ENCODE measurements around the gene GRIP2.

GRIP2 gene

DNA sequence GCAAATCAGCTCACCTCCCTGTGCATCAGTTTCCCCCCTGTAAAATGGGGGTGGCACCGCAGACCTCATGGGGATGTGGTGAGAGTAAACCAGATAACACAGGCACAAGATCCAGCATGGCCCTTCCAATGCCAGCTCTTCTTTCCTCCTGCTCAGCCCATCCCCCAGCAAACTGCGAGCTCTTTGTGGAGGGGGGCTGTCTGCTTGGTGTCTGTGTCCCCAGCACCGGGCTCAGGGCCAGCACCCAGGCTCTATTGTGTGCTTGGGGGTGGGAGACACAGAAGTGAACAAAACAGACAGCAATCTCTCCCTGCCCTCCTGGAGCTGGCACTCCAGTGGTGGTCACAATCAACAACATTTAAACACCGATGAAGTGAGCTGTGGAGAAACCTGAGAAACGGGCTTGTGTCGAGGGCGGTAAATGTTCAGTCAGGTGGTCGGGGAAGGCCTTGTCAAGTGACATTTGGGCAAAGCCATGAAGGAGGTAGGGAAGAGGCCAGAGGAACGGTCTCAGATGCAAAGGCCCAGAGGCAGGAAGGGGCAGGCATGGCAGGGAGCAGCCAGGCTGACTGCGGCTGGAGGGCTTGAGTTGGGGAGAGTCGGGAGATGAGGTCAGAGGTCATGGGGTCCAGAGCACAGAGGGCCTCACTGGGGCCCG, 28.4 kb downstream of the GRIP2 start:
- no peak overlapping the region for H3K27ac ChIP-seq
- ChIA-PET POLR2A (ENCODE audit: low non-redundant PET) (no interaction called here), CTCF (interaction anchor here (0.6 kb wide), 1 partner anchor 410 kb away, joined by 3 read pairs; no protein-coding TSS in a partner anchor)
- DNase-seq (ENCODE audit: low spot score) = no peak
- TF ChIP-seq, protein P1, sequence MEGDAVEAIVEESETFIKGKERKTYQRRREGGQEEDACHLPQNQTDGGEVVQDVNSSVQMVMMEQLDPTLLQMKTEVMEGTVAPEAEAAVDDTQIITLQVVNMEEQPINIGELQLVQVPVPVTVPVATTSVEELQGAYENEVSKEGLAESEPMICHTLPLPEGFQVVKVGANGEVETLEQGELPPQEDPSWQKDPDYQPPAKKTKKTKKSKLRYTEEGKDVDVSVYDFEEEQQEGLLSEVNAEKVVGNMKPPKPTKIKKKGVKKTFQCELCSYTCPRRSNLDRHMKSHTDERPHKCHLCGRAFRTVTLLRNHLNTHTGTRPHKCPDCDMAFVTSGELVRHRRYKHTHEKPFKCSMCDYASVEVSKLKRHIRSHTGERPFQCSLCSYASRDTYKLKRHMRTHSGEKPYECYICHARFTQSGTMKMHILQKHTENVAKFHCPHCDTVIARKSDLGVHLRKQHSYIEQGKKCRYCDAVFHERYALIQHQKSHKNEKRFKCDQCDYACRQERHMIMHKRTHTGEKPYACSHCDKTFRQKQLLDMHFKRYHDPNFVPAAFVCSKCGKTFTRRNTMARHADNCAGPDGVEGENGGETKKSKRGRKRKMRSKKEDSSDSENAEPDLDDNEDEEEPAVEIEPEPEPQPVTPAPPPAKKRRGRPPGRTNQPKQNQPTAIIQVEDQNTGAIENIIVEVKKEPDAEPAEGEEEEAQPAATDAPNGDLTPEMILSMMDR (conservative IDR thresholded peaks at IDR 0.05; ENCODE audit: low read depth) = no peak

DNA sequence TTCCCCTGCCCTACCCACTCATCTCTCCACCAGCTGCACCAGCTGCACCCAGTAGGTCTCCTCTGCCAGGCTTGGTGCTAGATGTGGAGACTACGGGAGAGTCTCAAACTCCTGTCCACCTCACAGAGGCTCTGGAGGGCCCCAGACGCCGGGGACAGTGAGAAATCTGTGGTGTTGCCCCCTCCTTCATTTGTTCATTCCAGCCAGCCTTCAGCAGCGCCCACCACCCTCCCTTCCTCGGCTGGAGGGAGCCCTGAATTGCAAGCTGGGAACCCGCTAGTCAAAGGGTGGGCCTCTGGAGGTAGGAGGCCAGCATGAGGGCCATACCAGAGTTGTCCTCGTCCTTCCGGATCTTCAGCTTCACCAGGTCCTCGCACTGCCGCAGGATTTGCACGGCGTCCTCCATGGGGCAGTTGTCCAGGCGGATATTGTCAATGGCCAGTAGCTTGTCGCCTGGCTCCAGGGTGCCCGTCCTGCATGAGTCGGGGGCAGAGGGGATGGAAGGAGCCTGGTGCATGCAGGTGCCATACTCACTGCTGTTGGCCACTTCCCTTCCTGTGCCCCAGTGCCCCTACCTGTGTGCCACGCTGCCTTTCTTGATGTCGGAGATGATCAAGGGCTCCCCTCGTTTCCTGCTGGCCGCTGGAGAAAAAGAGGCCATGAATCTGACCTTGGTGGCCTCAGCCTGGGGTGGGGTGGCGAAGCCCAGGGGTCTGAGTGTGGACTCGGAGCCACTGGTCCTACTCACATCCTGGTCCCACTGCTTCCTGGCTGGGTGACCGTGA, 29.1 kb downstream of the GRIP2 start:
- ChIA-PET CTCF (interaction anchor here (0.6 kb wide), 1 partner anchor 411 kb away, joined by 3 read pairs; no protein-coding TSS in a partner anchor), POLR2A (ENCODE audit: low non-redundant PET) (no interaction called here)
- DNase-seq (ENCODE audit: low spot score) = no peak
- TF ChIP-seq, protein P1 (conservative IDR thresholded peaks at IDR 0.05; ENCODE audit: low read depth) = no peak
- no peak overlapping the region for H3K27ac ChIP-seq

DNA sequence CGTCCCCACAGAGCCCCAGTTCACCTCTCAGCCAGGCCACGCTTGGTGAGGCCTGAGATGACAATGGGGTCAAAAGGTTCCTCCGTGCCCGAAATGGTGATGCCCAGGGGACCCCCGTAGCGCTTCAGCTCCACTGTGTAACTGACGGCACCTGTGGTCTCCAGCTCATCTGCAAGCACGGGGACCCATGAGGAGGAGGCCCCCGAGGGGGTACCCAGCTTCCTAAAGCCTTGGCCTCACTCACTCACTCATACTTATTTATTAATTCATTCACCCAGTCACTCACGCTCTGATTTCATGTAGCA, 30.4 kb downstream of the GRIP2 start:
- TF ChIP-seq, protein P1 (conservative IDR thresholded peaks at IDR 0.05; ENCODE audit: low read depth) = no peak
- DNase-seq (ENCODE audit: low spot score) = no peak
- no peak overlapping the region for H3K27ac ChIP-seq
- POLR2A ChIA-PET (ENCODE audit: low non-redundant PET) = no interaction called here
- CTCF ChIA-PET = interaction anchor here (0.7 kb wide), 2 partner anchors 11 to 40 kb away, joined by 3 to 4 read pairs; no protein-coding TSS in a partner anchor

DNA sequence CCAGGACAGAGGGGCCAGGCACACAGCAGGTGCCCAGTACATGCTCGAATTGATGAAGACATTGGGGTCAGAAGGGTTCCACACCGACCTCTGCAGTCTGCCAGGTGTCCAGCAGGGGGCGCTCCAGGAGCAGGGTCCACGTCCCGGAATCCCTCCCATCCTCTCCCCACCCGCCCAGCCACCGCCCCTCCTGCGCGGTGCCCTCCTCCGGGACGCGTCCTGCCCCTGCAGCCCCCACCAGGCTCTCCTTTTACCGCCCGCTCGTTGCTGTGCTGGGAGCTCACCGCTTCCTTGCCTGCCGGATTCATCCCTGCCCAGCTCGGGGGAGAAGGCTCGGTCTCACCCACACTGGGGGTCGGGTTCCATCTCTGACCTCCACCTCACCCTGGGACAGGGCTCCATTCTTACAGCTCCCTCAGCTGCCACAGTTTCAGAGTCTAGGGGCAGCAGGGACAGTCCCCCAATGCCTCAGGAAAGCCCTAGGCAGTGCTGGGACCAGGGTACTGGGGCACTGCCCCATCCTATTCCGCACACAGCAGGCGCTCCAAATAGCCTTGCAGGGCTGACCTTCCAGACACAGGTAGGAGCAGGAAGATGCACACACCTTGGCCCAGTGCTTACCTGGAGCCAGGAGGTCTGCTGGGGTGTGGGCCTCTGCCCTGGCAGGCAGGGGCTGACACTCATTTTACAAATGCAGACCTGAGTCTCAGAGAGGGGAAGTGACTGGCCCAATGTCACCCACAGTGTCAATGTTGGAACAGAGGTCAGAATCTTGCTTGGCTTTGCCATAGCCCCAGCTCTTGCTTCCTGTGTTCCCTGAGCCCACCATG, 31.0 kb downstream of the GRIP2 start:
- H3K27ac ChIP-seq = no peak overlapping the region
- ChIA-PET POLR2A (ENCODE audit: low non-redundant PET) (no interaction called here), CTCF (interaction anchor here (0.5 to 0.7 kb wide), 5 partner anchors 11 to 1291 kb away, joined by 3 to 4 read pairs (median 3); partner anchors contain the start of gene CCDC174)
- peak; percentile 55 for DNase-seq (ENCODE audit: low spot score)
- TF ChIP-seq, protein P1 (conservative IDR thresholded peaks at IDR 0.05; ENCODE audit: low read depth) = peak; percentile 86

DNA sequence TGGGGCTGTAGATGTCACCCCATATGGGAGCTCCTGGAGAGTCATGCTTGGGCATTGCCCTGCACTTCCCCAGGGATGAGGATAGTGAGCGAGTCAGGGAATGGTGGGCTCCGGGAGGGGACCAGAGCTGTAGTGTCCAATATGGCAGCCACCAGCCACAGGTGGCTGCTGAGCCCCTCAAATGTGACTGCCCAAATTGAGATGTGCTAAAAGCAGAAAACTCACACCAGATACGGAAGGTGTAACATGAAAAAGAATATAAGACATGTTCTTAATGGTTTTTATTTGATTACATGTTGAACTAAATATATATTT, 31.7 kb downstream of the GRIP2 start:
- no peak for DNase-seq (ENCODE audit: low spot score)
- TF ChIP-seq, protein P1 (conservative IDR thresholded peaks at IDR 0.05; ENCODE audit: low read depth) = no peak
- ChIA-PET POLR2A (ENCODE audit: low non-redundant PET) (no interaction called here), CTCF (interaction anchor here (0.8 kb wide), 1 partner anchor 9 kb away, joined by 3 read pairs; no protein-coding TSS in a partner anchor)
- no peak overlapping the region for H3K27ac ChIP-seq
